Skin of body (tissue), 2 donors: ENCODE data around the gene XRN1. TPM values are rescaled to one million over a fixed set of nuclear protein-coding genes. Genes with fewer than 3 reads are reported as not detected.
"Not testable (repeated sequence)": the region's sequence is repeated elsewhere in the genome, so short reads cannot be mapped to it uniquely, and the experiment has no call there.

ENCODE experiments used
- DNase-seq: peaks from one replicate; lab custom pipeline; 2025; lab: John Stamatoyannopoulos, UW
- total RNA-seq: library from RNA; depleted of rRNA; stranded (reverse); fragments of >200 nt; gene quantifications from one replicate; pipeline ENCODE4 v1.2.3, GENCODE V29; 2014

XRN1 gene
- total RNA-seq, 1 donor from 2014 or later = 110 TPM

- DNase-seq = no peak
These were observed 10.8 kb downstream of the XRN1 start for GRCh38 chr3:142436951-142437585.

- DNase-seq = no peak
These were observed 13.3 kb downstream of the XRN1 start for GRCh38 chr3:142434503-142434902.

GRCh38 chr3:142433110-142433509, 14.7 kb downstream of the XRN1 start:
- no peak for DNase-seq

GRCh38 chr3:142429582-142429981, 18.3 kb downstream of the XRN1 start:
- DNase-seq = no peak

- DNase-seq = no peak
These were observed 23.1 kb downstream of the XRN1 start for GRCh38 chr3:142424754-142425153.

- DNase-seq = no peak
These were observed 28.8 kb downstream of the XRN1 start for GRCh38 chr3:142418926-142419592.

- no peak for DNase-seq
These were observed 30.5 kb downstream of the XRN1 start for GRCh38 chr3:142417302-142417701.

- DNase-seq = not testable (repeated sequence)
These were observed 47.3 kb downstream of the XRN1 start for GRCh38 chr3:142400537-142400936.

GRCh38 chr3:142394921-142395622, 52.8 kb downstream of the XRN1 start:
- no peak for DNase-seq

- no peak for DNase-seq
These were observed 62.8 kb downstream of the XRN1 start for GRCh38 chr3:142385078-142385477.

- DNase-seq = no peak
These were observed 73.2 kb downstream of the XRN1 start for GRCh38 chr3:142374687-142375086.

- not testable (repeated sequence) for DNase-seq
These were observed 78.3 kb downstream of the XRN1 start for GRCh38 chr3:142369576-142369975.

GRCh38 chr3:142366434-142366833, 81.4 kb downstream of the XRN1 start:
- no peak for DNase-seq

GRCh38 chr3:142363936-142364467, 83.8 kb downstream of the XRN1 start:
- DNase-seq = no peak

GRCh38 chr3:142363433-142363832, 84.4 kb downstream of the XRN1 start:
- DNase-seq = not testable (repeated sequence)

- no peak for DNase-seq
These were observed 88.5 kb downstream of the XRN1 start for GRCh38 chr3:142359367-142359766.

- no peak for DNase-seq
These were observed 91.0 kb downstream of the XRN1 start for GRCh38 chr3:142356818-142357217.

- DNase-seq = no peak
These were observed 92.1 kb downstream of the XRN1 start for GRCh38 chr3:142355692-142356091.

GRCh38 chr3:142354076-142354475, 93.8 kb downstream of the XRN1 start:
- no peak for DNase-seq

GRCh38 chr3:142353571-142353970, 94.3 kb downstream of the XRN1 start:
- DNase-seq = no peak

- DNase-seq = not testable (repeated sequence)
These were observed 95.1 kb downstream of the XRN1 start for GRCh38 chr3:142352698-142353097.

- DNase-seq = no peak
These were observed 99.4 kb downstream of the XRN1 start for GRCh38 chr3:142348460-142348859.
